Heart left ventricle (tissue), 13 donors: ENCODE data around the gene PCGF1.

Experiments used
- POLR2A ChIP-seq, 2 donors: fragments of 450-650 bp; IDR thresholded peaks; one replicate each; pipeline ENCODE4 v1.6.1; 2017; ENCODE audit warnings: antibody characterized with exemption in 2 of 2, mild to moderate bottlenecking in 2 of 2, moderate library complexity in 2 of 2
- TF ChIP-seq, protein P1 (sequence below), 12 donors: fragments of 200-600 bp; sonication (generic) in 4 of 12; IDR thresholded peaks; one replicate each; pipeline versions ENCODE4 v1.5.0 to v1.8.0; 2018 to 2022; ENCODE audit warnings: antibody characterized with exemption in 12 of 12, mild to moderate bottlenecking in 5 of 12
- donor health status: ischemic (EF 13 %, LVEDD 7.1; RV severe dilation, severe dysfunction).
- donor health status: DM: no; HTN: yes; CAD: no.
- donor health status: DM: no; HTN: no; CAD: no.
- donor health status: ischemic (EF 25% LVEDD 6.9; RV normal size, moderate dysfunction).
- donor health status: ischemic (EF 25% LVEDD 5.7; RV mildly dilated, moderate dysfunction).
- donor health status: ischemic (EF 35%, LVEDD 5.7; RV mildly dilated, moderate dysfunction).
- donor health status: nonischemic (EF 11% LVEDD 7.7; RV severe dilation, severe dysfunction).
- donor health status: DM: yes; HTN: yes; CAD: no.
- donor health status: PGD.
- donor health status: ischemic (EF 29% LVEDD 5.4; RV normal size, mild dysfunction).
- donor health status: nonischemic (EF 23%, LVEDD 6.1; RV moderate dilation, normal function).

DNA sequence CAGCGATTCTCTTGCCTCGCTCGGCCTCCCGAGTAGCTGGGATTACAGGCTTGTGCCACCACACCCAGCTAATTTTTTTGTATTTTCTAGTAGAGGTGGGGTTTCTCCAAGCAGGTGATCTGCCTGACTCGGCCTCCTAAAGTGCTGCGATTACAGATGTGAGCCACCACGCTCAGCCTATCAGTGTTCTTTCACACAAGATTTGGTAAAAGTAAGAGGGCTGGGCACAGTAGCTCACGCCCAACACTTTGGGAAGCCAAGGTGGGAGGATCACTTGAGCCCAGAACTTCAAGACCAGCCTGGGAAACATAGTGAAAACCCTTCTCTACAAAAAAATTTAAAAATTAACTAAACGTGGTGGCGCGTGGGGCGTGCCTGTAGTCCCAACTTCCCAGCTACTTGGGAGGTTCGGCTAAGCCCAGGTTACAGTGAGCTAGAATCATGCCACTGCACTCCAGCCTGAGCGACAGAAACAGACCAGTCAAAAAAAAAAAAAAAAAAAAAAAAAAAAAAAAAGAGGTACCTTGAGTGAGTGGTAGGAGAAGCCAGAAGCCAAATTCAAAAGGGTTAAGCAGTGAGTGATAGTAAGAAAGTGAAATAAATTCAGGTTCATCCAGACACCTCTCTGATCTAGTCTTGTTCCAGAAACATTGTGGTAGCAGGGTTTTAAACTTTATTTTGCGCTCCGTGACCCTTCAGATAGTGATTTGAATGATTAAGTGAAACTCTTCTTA lies 36.0 kb downstream of the PCGF1 start:
- TF ChIP-seq, protein P1, sequence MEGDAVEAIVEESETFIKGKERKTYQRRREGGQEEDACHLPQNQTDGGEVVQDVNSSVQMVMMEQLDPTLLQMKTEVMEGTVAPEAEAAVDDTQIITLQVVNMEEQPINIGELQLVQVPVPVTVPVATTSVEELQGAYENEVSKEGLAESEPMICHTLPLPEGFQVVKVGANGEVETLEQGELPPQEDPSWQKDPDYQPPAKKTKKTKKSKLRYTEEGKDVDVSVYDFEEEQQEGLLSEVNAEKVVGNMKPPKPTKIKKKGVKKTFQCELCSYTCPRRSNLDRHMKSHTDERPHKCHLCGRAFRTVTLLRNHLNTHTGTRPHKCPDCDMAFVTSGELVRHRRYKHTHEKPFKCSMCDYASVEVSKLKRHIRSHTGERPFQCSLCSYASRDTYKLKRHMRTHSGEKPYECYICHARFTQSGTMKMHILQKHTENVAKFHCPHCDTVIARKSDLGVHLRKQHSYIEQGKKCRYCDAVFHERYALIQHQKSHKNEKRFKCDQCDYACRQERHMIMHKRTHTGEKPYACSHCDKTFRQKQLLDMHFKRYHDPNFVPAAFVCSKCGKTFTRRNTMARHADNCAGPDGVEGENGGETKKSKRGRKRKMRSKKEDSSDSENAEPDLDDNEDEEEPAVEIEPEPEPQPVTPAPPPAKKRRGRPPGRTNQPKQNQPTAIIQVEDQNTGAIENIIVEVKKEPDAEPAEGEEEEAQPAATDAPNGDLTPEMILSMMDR (IDR thresholded peaks at IDR 0.05), result no peak
- TF ChIP-seq POLR2A (IDR thresholded peaks at IDR 0.05), result no peak
